Stimulated activated CD4-positive, alpha-beta T cell treated with anti-CD3 and anti-CD28 coated beads, TNF-alpha, amount 100 ng/mL, for 4 hours (primary cell): ENCODE data around the gene DGKA.
"Not testable (repeated sequence)": the region's sequence is repeated elsewhere in the genome, so short reads cannot be mapped to it uniquely, and the experiment has no call there.

Source experiments
- DNase-seq, 3 experiments: peaks; one replicate each; pipeline ENCODE4 v3.0.0-alpha.2; 2020; ENCODE audit warnings: low read depth in 3 of 3

The DGKA gene

GRCh38 chr12:55966408-55967281, 35.7 kb downstream of the DGKA start, which contains the start of gene CDK2:
Gene CDK2 (plus strand): TSS chr12:55966830. CDS start chr12:55967009, 179 bp downstream.
- peak; percentile 82 to 86 (median 84) for DNase-seq

DNA sequence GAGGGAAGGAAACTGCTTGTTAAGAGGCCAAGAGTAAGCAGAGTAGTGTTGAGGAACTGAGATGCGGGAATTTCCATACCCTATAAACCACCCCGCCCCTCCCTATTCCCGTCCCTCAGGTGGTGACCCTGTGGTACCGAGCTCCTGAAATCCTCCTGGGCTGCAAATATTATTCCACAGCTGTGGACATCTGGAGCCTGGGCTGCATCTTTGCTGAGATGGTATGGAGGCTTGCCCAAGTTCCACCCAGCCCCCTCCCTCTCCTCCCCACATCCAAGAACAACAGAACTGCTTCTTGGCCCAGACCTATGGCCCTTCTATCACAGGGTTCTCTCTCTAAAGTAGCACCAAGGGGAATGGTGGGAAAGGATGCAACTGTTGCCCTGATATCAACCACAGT, 38.4 kb downstream of the DGKA start:
- no peak for DNase-seq

DNA sequence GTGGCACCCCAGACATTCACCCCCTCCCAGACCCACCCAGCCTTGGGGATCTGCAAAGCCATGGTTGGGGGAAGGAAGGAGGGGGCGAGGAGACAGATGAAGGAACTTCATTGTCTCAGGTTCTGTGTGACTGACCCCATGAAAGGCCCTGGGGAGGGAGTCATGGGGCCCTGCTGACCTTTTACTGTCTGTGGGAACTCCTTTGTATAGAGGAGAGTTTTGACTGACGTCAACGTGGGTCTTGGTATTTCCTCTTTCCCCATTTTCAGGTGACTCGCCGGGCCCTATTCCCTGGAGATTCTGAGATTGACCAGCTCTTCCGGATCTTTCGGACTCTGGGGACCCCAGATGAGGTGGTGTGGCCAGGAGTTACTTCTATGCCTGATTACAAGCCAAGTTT, 39.8 kb downstream of the DGKA start:
- DNase-seq: no peak

DNA sequence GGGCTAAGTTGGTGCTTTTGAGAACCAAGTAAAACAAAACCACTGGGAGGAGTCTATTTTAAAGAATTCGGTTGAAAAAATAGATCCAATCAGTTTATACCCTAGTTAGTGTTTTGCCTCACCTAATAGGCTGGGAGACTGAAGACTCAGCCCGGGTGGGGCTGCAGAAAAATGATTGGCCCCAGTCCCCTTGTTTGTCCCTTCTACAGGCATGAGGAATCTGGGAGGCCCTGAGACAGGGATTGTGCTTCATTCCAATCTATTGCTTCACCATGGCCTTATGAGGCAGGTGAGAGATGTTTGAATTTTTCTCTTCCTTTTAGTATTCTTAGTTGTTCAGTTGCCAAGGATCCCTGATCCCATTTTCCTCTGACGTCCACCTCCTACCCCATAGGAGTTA, 41.1 kb downstream of the DGKA start:
- no peak for DNase-seq

- no peak for DNase-seq
Measured at GRCh38 chr12:55972456-55972855, 41.5 kb downstream of the DGKA start.

DNA sequence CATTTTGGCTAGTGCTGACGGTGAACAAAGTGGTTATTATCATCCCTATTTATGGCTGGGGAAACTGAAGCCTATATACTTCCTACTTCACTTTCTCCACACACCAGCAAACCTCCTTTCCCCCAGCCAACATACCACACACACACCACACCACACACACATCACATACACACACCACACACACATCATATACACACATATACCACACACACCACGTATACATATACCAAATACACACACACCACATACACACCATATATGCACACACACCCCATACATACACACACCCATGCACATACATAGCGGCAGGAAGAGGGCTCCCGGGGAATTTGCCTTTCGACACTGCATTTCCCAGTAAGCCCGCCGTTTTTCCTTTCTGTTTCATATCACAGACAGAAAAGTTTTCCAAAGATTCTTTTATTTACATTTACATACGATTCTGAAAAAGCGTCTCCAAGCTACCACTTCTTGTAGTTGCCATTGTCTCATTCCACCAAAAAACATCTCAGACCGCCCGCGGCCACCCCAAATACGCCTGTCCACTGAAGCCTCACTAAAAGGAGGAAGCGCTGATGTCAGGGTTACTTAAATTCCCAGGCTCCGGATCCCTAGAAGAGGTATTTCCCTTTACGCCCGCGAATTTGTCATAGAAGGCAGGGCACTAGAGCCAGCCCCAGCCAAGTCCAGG, 42.1 kb downstream of the DGKA start:
- no peak for DNase-seq

DNA sequence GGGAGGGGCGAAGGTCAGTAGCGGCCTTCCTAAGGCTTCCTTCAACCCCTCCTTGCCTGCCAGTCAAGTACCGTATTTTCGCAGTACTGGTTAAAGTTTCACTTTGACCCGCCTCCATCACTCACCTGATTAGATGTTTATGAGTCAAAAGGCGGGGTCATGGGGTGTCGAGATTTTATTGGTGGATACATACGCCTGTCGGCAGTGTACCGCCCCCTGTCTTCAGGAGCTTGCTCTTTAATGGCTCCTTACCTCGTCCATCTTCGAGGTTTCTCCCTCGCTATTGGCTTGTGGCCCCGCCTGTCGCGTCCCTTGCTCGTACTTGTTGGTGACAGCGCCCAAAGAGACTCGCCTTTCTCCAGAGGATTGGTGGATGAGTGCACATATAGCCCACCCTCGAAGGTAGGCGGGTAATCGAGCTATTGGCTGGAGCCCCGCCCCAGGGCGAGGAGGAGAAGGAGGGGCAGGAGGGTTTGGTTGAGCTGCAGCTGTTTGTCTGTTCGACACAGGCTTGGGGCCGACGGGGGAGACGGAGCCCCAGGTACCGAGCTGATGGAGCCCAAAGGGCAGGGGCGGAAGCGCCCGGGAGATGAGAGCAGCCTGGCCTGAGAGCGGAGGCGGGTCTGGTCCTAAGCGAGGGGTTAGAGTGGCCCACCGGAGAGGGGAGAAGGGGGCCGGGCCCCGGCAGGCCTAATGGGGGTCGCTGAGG, 42.8 kb downstream of the DGKA start, which contains the start of gene RAB5B:
Gene RAB5B (plus strand): TSS at position 480 of the 709 bp plus-strand sequence. CDS start 12,883 bp downstream, outside the sequence.
- DNase-seq: peak; percentile 86 to 96 (median 94)

DNA sequence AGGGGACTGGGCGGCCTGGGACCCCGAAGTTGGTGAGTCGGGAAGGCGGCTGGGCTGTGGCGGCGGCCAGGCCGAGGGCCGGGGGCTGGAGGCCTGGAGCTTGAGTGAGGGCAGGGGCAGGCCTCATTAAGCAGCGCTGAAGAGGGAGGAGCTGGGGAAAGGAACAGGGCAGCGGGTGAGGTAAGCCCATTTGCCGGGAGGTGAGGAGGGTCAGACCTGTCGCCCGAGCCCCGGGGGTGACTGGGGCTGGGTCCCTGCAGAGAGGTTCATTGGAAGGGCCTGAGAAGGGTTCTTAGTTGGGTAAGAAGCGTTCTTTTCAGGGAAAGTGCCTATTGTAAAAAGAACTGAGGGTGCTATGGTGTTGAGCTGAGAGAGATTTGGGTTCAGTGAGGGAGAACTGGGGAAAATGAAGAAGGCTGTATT, 43.4 kb downstream of the DGKA start:
- DNase-seq: peak in 1 of 3 experiments; percentile 28

GRCh38 chr12:55978393-55978792, 47.4 kb downstream of the DGKA start:
- DNase-seq: no peak

DNA sequence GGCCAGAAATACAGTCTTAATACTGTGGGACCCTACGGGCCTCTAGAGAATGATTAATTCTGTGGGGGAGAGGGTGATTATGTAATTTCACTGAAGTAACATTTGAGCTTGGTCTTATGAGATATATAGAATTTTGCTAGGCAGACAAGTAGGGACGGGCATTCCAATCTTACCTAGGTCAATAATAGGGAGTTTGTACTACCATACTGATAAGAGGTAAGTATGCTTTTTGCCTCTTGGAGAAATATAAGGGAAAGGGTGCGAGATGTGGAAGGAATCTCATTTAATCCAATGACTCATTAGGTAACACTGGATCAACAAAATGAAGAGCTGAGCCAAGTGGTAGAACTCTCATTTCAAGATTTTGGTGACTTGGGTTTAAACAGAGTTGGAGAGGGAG, 48.1 kb downstream of the DGKA start:
- DNase-seq: no peak

DNA sequence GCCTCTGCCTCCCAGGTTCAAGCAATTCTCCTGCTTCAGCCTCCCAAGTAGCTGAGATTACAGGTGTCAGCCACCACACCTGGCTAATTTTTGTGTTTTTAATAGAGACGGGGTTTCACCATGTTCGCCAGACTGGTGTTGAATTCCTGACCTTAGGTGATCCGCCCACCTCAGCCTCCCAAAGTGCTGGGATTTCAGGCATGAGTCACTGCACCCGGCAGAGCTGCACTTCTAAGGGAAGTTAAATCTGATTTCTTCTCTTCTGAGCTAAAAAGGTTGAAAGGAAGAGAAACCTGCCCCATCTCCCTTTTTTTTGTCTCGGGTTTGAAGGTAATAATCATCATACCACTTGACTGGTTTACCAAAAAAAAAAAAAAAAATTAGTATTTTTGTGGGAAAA, 50.9 kb downstream of the DGKA start:
- DNase-seq: not testable (repeated sequence)

GRCh38 chr12:55982319-55982936, 51.5 kb downstream of the DGKA start:
- DNase-seq: no peak

DNA sequence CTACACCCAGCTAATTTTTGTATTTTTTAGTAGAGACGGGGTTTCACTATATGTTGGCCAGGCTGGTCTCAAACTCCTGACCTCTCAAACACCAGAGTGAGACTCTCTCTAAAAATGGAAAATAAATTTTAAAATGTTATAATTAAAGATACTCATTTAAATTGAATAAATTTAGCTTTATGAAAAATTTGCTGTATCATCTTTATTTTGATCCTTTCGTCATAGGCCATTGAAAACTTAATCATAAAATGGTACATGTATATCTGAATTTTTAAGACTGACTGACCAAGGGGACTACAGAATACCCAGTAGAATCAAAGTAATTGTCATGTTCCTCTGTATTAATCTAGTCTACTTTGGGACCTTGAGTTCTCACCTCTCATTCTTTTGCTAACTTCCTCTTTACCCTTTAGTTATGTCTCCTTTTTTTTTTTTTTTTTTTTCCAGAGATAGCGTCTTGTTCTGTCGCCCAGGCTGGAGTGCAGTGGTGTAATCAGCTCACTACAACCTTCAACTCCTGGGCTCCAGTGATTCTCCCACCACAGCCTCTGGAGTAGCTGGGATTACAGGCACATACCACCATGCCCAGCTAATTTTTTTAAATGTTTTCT, 52.4 kb downstream of the DGKA start:
- no peak for DNase-seq

- DNase-seq: no peak
Measured at GRCh38 chr12:55984861-55985260, 53.9 kb downstream of the DGKA start.

- no peak for DNase-seq
Measured at GRCh38 chr12:55985341-55985740, 54.4 kb downstream of the DGKA start.

- not testable (repeated sequence) for DNase-seq
Measured at GRCh38 chr12:55985976-55986375, 55.0 kb downstream of the DGKA start.

- no peak for DNase-seq
Measured at GRCh38 chr12:55991110-55991509, 60.1 kb downstream of the DGKA start.

DNA sequence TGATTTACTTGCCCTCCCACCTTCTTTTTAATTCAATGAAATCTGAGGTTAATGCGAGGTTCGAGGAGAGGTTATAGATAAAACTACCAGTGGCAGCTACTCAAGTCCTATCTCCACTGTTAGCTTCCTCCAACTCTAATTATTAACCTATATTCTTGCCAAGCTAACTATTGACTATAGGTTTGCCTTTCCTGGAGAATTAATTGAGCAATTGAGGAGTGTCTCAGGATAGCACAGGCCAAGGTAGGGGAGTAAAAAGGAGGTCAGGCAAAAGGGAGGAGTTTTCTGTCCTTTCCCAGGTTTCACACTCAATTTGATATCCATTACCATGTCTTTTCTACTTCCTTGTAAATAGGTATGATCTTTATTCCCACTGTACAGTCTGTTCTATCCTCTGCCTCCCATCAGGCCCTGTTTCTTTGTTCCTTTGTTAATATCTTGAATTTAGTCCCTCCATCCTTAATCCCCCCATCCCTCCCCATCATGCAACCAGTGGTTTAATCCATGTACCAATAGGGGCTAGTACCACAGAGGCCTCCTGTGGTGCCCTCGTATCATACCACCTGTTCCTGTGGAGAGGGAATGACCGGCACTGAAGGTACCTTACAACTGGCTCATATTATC, 62.4 kb downstream of the DGKA start:
- DNase-seq: no peak

DNA sequence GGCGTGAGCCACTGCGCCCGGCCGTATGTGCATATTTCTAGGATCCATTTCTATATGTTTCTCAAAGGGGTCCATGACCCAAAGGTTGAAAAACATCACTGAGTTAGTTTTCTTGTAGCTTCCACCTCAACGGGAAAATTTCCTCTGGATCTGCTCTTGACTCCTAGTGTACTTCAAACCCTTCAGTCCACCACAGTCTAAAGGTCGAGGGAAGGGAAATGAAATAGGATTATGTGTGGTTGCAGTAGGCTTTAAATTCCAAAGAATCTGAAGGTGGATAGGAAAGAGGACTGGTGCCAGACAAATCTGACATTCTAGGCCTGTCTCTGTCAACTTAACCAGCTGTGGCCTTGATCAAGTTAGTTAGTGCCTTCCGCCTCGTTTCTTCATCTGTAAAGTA, 64.4 kb downstream of the DGKA start:
- no peak for DNase-seq

DNA sequence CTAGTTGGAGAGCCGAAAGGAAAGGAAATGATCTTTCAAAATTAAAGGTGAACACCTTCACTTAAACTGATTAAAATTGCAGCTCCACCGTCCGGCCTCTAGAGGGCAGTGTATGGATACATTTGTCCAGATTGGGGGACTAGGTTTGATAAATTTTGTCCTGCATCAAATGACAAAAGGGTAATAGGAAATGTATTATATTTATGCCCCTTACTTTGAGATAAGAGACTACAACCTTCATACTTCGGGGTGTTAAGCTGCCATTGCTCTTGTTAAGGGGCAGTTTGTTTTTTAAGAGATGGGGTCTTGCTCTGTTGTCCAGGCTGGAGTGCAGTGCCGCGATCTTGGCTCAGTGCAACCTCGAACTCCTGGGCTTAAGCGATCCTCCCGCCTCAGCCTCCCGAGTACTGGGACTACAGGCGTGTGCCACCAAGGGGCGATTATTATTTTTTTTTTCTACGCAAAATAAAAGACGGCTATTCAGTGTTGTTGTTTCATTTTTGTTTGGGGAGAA, 65.3 kb downstream of the DGKA start:
- DNase-seq: peak in 2 of 3 experiments; percentile 35 to 46
